Left ventricle myocardium superior (tissue), 1 donor: ENCODE results near the gene C1QTNF5. TPM values are rescaled to one million over a fixed set of nuclear protein-coding genes. Genes with fewer than 3 reads are reported as not detected.

Experiments
- ATAC-seq: fragments of 200-7000 bp; cut with Tn5 transposase; one replicate; pipeline ENCODE4 v1.9.1; 2020; ENCODE audit warnings: mild to moderate bottlenecking, moderate library complexity
- DNase-seq: peaks from one replicate; pipeline ENCODE4 v3.0.0-alpha.2; 2020
- intact Hi-C: fragments of 100-400 bp; cut with micrococcal nuclease; formaldehyde crosslinking; loops from one replicate; pipeline ENCODE4 v1.11.0; 2022
- total RNA-seq: library from RNA; stranded (reverse); fragmentation: NEBNext Ultra II Directional; extraction: Animal tissue kit (Norgen Biotek cat#: 25700); gene quantifications from one replicate; pipeline ENCODE4 v1.2.1, GENCODE V29; 2021
- donor health status: DM: no; HTN: yes; CAD: no; lungs with severe emphysema.

The C1QTNF5 gene
- total RNA-seq, 1 donor from 2014 or later: 14.4 TPM

DNA sequence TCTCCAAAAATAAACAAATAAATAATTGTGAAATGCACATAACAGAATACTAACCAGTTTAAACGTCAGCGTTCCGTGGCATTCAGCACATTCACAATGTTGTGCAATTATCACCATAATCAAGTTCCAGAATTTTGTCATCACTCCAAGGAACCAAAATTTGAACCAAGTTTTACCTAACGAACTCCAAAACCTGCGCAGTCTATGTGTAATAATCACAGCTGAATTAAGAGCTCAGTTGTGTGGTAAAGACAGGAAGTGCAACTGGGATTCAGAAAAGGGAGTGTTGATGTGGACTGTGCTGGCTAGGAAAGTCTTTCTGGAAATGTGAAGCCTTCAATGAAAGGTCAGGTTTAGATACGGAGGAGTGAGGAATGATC, 18.3 kb downstream of the C1QTNF5 start:
- ATAC-seq: no peak
- DNase-seq: no peak
- intact Hi-C loops: no loop called here

GRCh38 chr11:119320776-119321524, 19.7 kb downstream of the C1QTNF5 start:
- intact Hi-C loops: no loop called here
- DNase-seq (peak; percentile 75), ATAC-seq (peak; percentile 44)

DNA sequence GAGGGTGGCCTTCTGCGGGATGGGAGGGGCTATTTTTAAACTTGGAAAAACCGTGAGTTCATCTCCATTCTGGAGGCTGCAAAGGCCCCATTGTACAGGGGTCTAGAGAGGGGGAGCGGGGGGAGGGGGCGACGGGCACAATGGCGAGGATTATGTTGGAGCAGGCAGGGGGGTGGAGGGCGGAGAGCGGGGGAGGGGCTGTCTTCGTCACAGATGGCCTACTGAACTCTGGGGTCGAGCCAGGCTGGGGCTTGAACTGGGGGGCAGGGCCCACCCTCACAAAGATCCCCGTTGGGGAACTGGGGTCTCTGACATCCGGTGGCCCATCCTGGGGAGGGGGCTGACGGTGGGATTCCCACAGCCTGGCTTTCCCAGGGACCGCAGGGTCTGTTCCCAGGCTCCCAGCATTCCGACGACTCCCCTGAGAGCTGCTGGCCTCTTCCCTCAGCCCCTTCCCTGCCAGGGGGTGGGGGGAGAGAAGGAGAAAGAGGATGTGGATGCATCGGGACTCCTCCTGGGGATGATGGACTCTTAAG, 20.4 kb downstream of the C1QTNF5 start:
- ATAC-seq (peak; percentile 1), DNase-seq (peak; percentile 50)
- intact Hi-C loops: no loop called here

DNA sequence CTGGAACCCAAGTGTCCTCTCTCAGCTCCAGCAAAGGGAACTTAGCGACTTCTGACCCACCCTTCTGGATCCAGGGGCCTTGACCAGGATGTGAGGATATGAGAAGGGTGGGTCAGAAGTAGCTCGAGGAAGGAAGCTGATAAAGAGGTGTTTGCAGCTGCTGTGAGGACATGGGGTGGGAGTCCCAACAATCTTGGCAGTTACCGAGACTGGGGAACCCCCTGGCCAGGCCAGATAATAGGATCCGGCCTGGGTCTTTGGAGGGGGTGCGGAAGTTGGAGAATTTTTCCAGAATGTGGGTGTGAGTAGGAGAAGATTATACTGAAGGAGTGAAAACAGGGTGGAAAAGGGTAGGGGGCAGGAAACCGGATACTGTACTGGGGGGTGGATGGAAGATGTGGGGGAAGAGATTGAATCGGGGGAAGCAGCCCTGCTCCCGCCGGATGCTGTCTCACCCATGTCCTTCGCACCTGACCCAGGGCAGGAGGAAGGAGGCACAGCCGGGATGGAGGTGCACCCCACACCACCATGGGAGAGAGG, 20.9 kb downstream of the C1QTNF5 start:
- intact Hi-C loops: no loop called here
- DNase-seq (no peak), ATAC-seq (no peak)

GRCh38 chr11:119319136-119319699, 21.5 kb downstream of the C1QTNF5 start:
- intact Hi-C loops: no loop called here
- DNase-seq: no peak

DNA sequence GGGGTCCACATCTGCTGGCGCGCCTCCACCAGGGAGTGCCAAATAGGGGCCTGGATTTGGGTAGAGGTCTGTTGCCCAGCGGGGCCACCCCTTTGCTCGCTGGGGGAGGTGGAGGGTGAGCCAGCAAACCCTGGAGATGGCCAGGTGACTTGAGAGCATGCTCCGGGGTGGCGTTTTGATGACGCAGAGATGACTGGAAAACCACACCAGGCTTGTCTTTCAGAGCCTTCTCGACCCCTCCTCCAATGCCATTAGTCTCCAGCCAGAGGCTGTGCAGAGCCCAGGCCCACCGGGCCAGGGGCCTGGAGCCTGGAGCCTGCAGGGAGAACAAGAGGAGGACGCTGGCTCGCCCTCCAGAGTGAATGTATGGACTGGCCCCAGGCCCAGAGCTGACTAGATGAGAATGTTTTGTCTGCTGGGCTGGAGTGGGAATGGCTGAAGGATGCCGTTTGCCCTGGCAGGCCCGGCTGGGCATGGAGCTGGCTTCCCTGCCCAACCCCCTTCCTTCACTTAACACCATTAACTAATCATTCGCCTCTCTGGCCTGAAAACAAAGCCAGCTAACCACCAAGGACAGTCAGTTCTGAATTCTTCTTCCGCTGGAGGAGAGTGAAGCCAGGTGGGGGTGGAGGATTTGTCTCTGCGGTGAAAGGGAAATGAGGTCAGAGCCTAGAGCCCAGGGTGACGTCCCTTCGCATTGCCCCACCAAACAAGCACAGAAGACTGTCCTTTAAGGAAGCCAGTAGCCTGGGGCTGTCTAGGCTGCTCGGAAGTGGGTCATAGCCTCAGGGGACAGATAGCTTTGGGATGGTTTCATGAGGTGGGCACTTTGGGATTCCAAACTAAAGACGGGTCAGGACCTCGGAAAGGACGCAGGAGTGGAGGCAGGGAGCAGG, 22.2 kb downstream of the C1QTNF5 start:
- ATAC-seq (no peak), DNase-seq (no peak)
- intact Hi-C loops: no loop called here

More at GRCh38 chr11:119319136-119319699, 21.5 kb downstream of the C1QTNF5 start:
- no peak for ATAC-seq

- DNase-seq: no peak
- intact Hi-C loops: no loop called here
- no peak for ATAC-seq
Observed at GRCh38 chr11:119317592-119318239, 23.0 kb downstream of the C1QTNF5 start.

GRCh38 chr11:119316729-119317591, 23.7 kb downstream of the C1QTNF5 start, which contains the start of gene MCAM:
Gene MCAM (minus strand): TSS chr11:119317130. CDS start chr11:119317101, 29 bp downstream.
- DNase-seq (peak; percentile 56), ATAC-seq (peak; percentile 43)
- intact Hi-C loops: no loop called here

DNA sequence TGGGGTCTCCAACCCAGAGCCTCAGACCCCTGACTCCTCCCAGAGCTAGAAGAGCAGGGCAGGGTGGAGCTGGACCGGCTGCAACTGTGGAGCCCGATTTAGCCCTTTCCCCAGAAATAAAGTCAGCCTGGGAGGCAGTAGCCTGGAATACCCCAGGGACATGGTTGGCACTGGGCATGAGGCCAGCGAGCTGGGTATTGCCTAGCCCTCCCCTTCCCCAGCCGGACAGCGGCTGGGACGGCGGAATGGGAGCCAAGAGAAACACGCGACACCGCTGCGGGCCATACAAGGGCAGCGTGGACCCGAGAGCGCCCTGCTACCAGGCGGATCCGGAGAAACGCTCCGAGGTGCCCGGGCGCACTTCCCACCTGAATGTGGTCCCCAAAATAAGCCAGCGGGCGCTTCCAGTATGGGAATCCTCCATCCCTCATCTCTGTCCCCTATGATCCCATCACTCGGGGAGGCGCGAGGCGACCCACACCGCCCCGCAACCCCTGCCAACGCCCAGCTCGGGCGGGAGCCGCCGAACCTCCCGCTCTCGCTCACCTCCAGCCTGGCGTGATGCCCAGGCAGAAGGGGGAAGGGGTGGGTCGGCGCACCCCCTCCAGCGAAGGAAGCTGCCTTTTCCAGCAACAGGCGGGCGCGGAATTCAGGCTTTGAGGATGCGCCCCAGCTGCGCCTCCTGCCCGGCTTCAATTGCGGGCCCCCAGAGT, 24.5 kb downstream of the C1QTNF5 start:
- peak; percentile 82 for DNase-seq
- intact Hi-C loops: no loop called here

GRCh38 chr11:119315131-119316015, 25.3 kb downstream of the C1QTNF5 start:
- ATAC-seq (peak; percentile 60), DNase-seq (peak; percentile 58)
- intact Hi-C loops: no loop called here

More for the DNA sequence above, 24.5 kb downstream of the C1QTNF5 start:
- peak; percentile 61 for ATAC-seq

DNA sequence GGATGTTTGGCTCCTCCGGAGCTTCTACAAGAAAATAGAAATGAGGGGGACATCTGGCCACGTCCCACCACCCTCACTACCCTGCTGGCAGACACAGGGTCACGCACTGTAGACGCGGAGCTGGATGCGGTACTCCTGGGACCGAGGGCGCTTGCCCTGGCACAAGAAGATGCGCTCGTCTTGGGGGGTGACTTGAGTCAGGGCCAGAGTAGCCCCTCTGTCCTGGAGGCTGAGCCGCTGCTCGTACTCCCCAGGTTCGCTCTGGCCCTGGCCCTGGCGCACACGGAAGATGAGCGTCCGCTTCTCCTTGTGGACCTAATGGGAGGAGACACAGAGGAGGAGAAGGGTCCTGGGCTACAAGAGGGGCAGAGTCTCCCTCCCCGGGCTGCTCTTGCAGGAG, 26.0 kb downstream of the C1QTNF5 start:
- intact Hi-C loops: no loop called here
- no peak for DNase-seq
- ATAC-seq: no peak

- ATAC-seq (no peak), DNase-seq (no peak)
- intact Hi-C loops: no loop called here
Observed at GRCh38 chr11:119310682-119311052, 30.0 kb downstream of the C1QTNF5 start.

- DNase-seq (no peak), ATAC-seq (no peak)
- intact Hi-C loops: no loop called here
Observed at GRCh38 chr11:119309953-119310681, 30.6 kb downstream of the C1QTNF5 start.

GRCh38 chr11:119309411-119309810, 31.3 kb downstream of the C1QTNF5 start:
- ATAC-seq (no peak), DNase-seq (no peak)
- intact Hi-C loops: no loop called here

DNA sequence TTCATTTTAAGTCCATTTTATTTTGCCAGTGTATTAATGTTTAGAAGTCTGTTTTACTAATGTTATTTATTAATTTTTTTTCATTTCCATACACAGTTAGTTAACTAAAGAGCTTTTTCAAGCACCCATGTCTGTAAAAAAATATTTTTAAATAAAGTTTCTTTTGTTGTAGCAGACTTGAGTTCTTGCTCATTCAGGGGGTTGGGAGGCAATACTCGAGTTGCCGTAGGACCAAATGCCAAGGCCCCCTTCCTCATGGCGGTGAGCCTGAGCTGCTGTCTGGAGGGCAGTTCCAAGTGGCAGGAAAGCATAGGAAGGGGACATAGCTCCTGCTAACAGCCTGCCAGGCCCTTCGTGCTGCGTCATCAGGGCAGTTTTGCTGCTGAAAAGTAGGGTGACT, 32.7 kb downstream of the C1QTNF5 start:
- DNase-seq (no peak), ATAC-seq (no peak)
- intact Hi-C loops: no loop called here

DNA sequence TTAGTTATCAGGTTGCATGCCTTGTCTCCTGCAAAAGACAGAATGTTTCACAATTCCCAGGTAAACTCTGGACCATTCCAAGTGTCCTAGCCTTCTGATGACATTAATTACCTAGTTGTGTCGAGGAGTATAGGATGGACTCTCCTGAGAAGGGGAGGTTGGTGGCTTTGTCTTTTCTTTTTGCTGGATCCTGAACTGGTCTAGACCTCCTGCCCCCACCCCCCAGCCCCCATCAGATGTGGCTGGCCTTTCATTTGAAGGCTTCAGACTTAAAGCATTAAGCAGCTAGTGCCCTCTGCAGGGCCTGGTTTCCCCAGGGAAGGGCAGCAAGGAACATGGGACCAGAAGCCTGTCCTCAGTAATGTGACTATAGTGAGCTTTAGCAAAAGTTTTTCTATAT, 33.5 kb downstream of the C1QTNF5 start:
- DNase-seq: no peak
- intact Hi-C loops: no loop called here
- ATAC-seq: peak; percentile 10
